NCI-H1417 treated with DMSO at 0.1 percent for 48 hours (cell line): ENCODE results near the gene TAS2R50.
"Not testable (repeated sequence)": the region's sequence is repeated elsewhere in the genome, so short reads cannot be mapped to it uniquely, and the experiment has no call there.

Experiments
- DNase-seq: peaks from one replicate; lab custom pipeline; 2025; lab: John Stamatoyannopoulos, UW

Gene TAS2R50

GRCh38 chr12:10986812-10987211, at the start of gene TAS2R50:
TAS2R50 (minus strand) TSS chr12:10986912; CDS start chr12:10986860, 52 bp downstream.
- DNase-seq: no peak

- not testable (repeated sequence) for DNase-seq
Measured at GRCh38 chr12:11033959-11034358, 47.2 kb upstream of the TAS2R50 start.

- no peak for DNase-seq
Measured at GRCh38 chr12:11031307-11031706, 44.6 kb upstream of the TAS2R50 start, which contains the start of gene TAS2R31. TAS2R31 (minus strand) TSS chr12:11031407; CDS start chr12:11031335, 72 bp downstream.

- DNase-seq: no peak
Measured at GRCh38 chr12:11026118-11026517, 39.4 kb upstream of the TAS2R50 start.

- DNase-seq: no peak
Measured at GRCh38 chr12:11023387-11023786, 36.7 kb upstream of the TAS2R50 start.

- DNase-seq: no peak
Measured at GRCh38 chr12:11022520-11022919, 35.8 kb upstream of the TAS2R50 start, which contains the start of gene TAS2R19. TAS2R19 (minus strand) TSS chr12:11022620; CDS start chr12:11022571, 49 bp downstream.

- DNase-seq: no peak
Measured at GRCh38 chr12:11016937-11017336, 30.2 kb upstream of the TAS2R50 start.

GRCh38 chr12:11015775-11016430, 29.2 kb upstream of the TAS2R50 start:
- no peak for DNase-seq

GRCh38 chr12:11014234-11014633, 27.5 kb upstream of the TAS2R50 start:
- no peak for DNase-seq

- no peak for DNase-seq
Measured at GRCh38 chr12:11007608-11008007, 20.9 kb upstream of the TAS2R50 start.

- no peak for DNase-seq
Measured at GRCh38 chr12:10998204-10998603, 11.5 kb upstream of the TAS2R50 start, which contains the start of gene TAS2R20. TAS2R20 (minus strand) TSS chr12:10998304; CDS start chr12:10997875, 429 bp downstream.

GRCh38 chr12:10994307-10994706, 7.6 kb upstream of the TAS2R50 start:
- DNase-seq: no peak

GRCh38 chr12:10989107-10989506, 2.4 kb upstream of the TAS2R50 start:
- DNase-seq: no peak

GRCh38 chr12:10982244-10982643, 4.5 kb downstream of the TAS2R50 start:
- no peak for DNase-seq

- no peak for DNase-seq
Measured at GRCh38 chr12:10974965-10975364, 11.7 kb downstream of the TAS2R50 start.

- no peak for DNase-seq
Measured at GRCh38 chr12:10968765-10969456, 17.8 kb downstream of the TAS2R50 start.

GRCh38 chr12:10967409-10967808, 19.3 kb downstream of the TAS2R50 start:
- no peak for DNase-seq

GRCh38 chr12:10966314-10966713, 20.4 kb downstream of the TAS2R50 start:
- DNase-seq: no peak

GRCh38 chr12:10965476-10965875, 21.2 kb downstream of the TAS2R50 start:
- no peak for DNase-seq

GRCh38 chr12:10960211-10960610, 26.5 kb downstream of the TAS2R50 start:
- DNase-seq: no peak

- no peak for DNase-seq
Measured at GRCh38 chr12:10959804-10960203, 26.9 kb downstream of the TAS2R50 start.

GRCh38 chr12:10957741-10958140, 29.0 kb downstream of the TAS2R50 start:
- DNase-seq: no peak

- DNase-seq: no peak
Measured at GRCh38 chr12:10956085-10956484, 30.6 kb downstream of the TAS2R50 start.
